Left colon (tissue), 2 donors: ENCODE measurements around the gene PLA2G6. TPM values are rescaled to one million over a fixed set of nuclear protein-coding genes. Genes with fewer than 3 reads are reported as not detected.
"Not testable (repeated sequence)": the region's sequence is repeated elsewhere in the genome, so short reads cannot be mapped to it uniquely, and the experiment has no call there.

ENCODE experiments used
- ATAC-seq: fragments of 200-7000 bp; cut with Tn5 transposase; one replicate; pipeline ENCODE4 v1.9.1; 2020; ENCODE audit warnings: mild to moderate bottlenecking, moderate library complexity
- DNase-seq, 2 donors: peaks; one replicate each; pipeline ENCODE4 v3.0.0-alpha.2; 2020
- intact Hi-C, 2 donors: fragments of 100-400 bp; cut with DNase I in 1 of 2; cut with micrococcal nuclease in 1 of 2; formaldehyde crosslinking; loops; one replicate each; pipeline versions ENCODE4 v1.11.2 to v1.14.0; 2022; cut with DNase I, micrococcal nuclease
- total RNA-seq, 2 donors: library from RNA; stranded (reverse); fragmentation: NEBNext Ultra II Directional; extraction: Animal tissue kit (Norgen Biotek cat#: 25700); gene quantifications; one replicate each; pipeline ENCODE4 v1.2.1, GENCODE V29; 2021
- donor health status: DM: no; HTN: no; CAD: no.
- donor health status: DM: yes; HTN: yes; CAD: no.

PLA2G6 gene
- total RNA-seq, 2 donors from 2014 or later = 21.2 to 24.9 TPM

GRCh38 chr22:38173641-38173906 lies 8.1 kb downstream of the PLA2G6 start:
- intact Hi-C loops = no loop called here
- DNase-seq = peak in 1 of 2 donors; percentile 14

GRCh38 chr22:38172832-38173640 lies 8.6 kb downstream of the PLA2G6 start:
- peak; percentile 84 for ATAC-seq
- peak; percentile 58 to 83 for DNase-seq
- intact Hi-C loops = no loop called here

More at GRCh38 chr22:38173641-38173906, 8.1 kb downstream of the PLA2G6 start:
- no peak for ATAC-seq

- no peak for ATAC-seq
These were observed 9.5 kb downstream of the PLA2G6 start for GRCh38 chr22:38171927-38172831.

GRCh38 chr22:38170469-38170868 lies 11.2 kb downstream of the PLA2G6 start:
- ATAC-seq (no peak), DNase-seq (peak in 1 of 2 donors; percentile 10)
- intact Hi-C loops = no loop called here

More at GRCh38 chr22:38171927-38172831, 9.5 kb downstream of the PLA2G6 start:
- DNase-seq = peak; percentile 5 to 20
- intact Hi-C loops = no loop called here

GRCh38 chr22:38169116-38169515 lies 12.5 kb downstream of the PLA2G6 start:
- peak in 1 of 2 donors; percentile 22 for DNase-seq
- ATAC-seq = no peak
- intact Hi-C loops = no loop called here

- ATAC-seq = no peak
- intact Hi-C loops = no loop called here
- DNase-seq = peak in 1 of 2 donors; percentile 16
These were observed 13.6 kb downstream of the PLA2G6 start for GRCh38 chr22:38167988-38168407.

GRCh38 chr22:38165922-38166593 lies 15.6 kb downstream of the PLA2G6 start:
- ATAC-seq = no peak
- peak in 1 of 2 donors; percentile 22 for DNase-seq
- intact Hi-C loops = no loop called here

- no peak for ATAC-seq
- intact Hi-C loops = no loop called here
- peak in 1 of 2 donors; percentile 22 for DNase-seq
These were observed 17.1 kb downstream of the PLA2G6 start for GRCh38 chr22:38164551-38164918.

- intact Hi-C loops = no loop called here
- DNase-seq = peak in 1 of 2 donors; percentile 36
- ATAC-seq = peak; percentile 79
These were observed 17.6 kb downstream of the PLA2G6 start for GRCh38 chr22:38163844-38164550.

- ATAC-seq (peak; percentile 2), DNase-seq (no peak)
- intact Hi-C loops = no loop called here
These were observed 18.5 kb downstream of the PLA2G6 start for GRCh38 chr22:38162881-38163843.

GRCh38 chr22:38155703-38156102 lies 25.9 kb downstream of the PLA2G6 start:
- no peak for DNase-seq
- intact Hi-C loops = no loop called here
- ATAC-seq = no peak

- DNase-seq, intact Hi-C loops, ATAC-seq: not testable (repeated sequence)
These were observed 27.1 kb downstream of the PLA2G6 start for GRCh38 chr22:38154563-38154915.

GRCh38 chr22:38153821-38154562 lies 27.6 kb downstream of the PLA2G6 start:
- DNase-seq = peak in 1 of 2 donors; percentile 22
- peak; percentile 99 for ATAC-seq
- intact Hi-C loops = no loop called here

GRCh38 chr22:38151126-38151500 lies 30.5 kb downstream of the PLA2G6 start:
- ATAC-seq = no peak
- DNase-seq = no peak
- intact Hi-C loops = no loop called here

GRCh38 chr22:38148245-38148644 lies 33.4 kb downstream of the PLA2G6 start:
- no peak for DNase-seq
- intact Hi-C loops = no loop called here
- ATAC-seq = no peak

GRCh38 chr22:38146166-38146565 lies 35.5 kb downstream of the PLA2G6 start:
- intact Hi-C loops, ATAC-seq, DNase-seq: not testable (repeated sequence)

- intact Hi-C loops = no loop called here
- ATAC-seq = peak; percentile 83
- DNase-seq = peak in 1 of 2 donors; percentile 24
These were observed 37.6 kb downstream of the PLA2G6 start for GRCh38 chr22:38144025-38144405.
